H1 (cell line): ENCODE results near the gene CRHR1. TPM values are rescaled to one million over a fixed set of nuclear protein-coding genes. Genes with fewer than 3 reads are reported as not detected.

ENCODE experiments used
- CTCF ChIA-PET: fragments of 300-600 bp; sonication (Branson Sonifier 250); formaldehyde crosslinking; loops from one replicate; lab custom pipeline; 2021; ENCODE audit not compliant: partially characterized antibody; lab: Charles Lee
- POLR2A ChIA-PET: fragments of 300-600 bp; sonication (Branson Sonifier 250); formaldehyde crosslinking; loops from one replicate; lab custom pipeline; 2021; ENCODE audit warnings: inconsistent platforms; ENCODE audit not compliant: partially characterized antibody; lab: Charles Lee
- DNase-seq, 2 experiments: peaks; one replicate each; pipeline versions ENCODE4 v3.0.0 to v3.0.0-alpha.2; 2010 to 2022; ENCODE audit warnings: low spot score in 2 of 2, low read depth in 1 of 2, mixed read lengths in 1 of 2
- FAIRE-seq: peaks from 2 replicates; lab custom pipeline; 2011; peaks lifted over from hg19 to GRCh38; lab: Jason Lieb, UNC
- H2AFZ ChIP-seq: 2 replicates; pipeline ENCODE4 v1.8.1; 2012; ENCODE audit warnings: low read length, inconsistent platforms
- H2AK5ac ChIP-seq: 2 replicates; pipeline ENCODE4 v1.6.1; 2013; ENCODE audit warnings: low read depth, low read length
- H2BK120ac ChIP-seq: replicated peaks from 2 replicates; pipeline ENCODE3; 2013; ENCODE audit warnings: low read depth, low read length, inconsistent platforms
- H2BK12ac ChIP-seq: 2 replicates; pipeline ENCODE4 v1.6.1; 2013; ENCODE audit warnings: low read depth, low read length
- H2BK15ac ChIP-seq: 2 replicates; pipeline ENCODE4 v1.6.1; 2013; ENCODE audit warnings: low read length
- H2BK20ac ChIP-seq: 2 replicates; pipeline ENCODE4 v1.6.1; 2013; ENCODE audit warnings: low read length
- H2BK5ac ChIP-seq: 2 replicates; pipeline ENCODE4 v1.6.1; 2013; ENCODE audit warnings: low read depth, low read length
- H3K14ac ChIP-seq: 2 replicates; pipeline ENCODE4 v1.6.1; 2013; ENCODE audit warnings: inconsistent platforms; ENCODE audit not compliant: insufficient read length
- H3K18ac ChIP-seq: 2 replicates; pipeline ENCODE4 v1.6.1; 2013; ENCODE audit warnings: low read length; ENCODE audit errors: extremely low read depth
- H3K23ac ChIP-seq: 2 replicates; pipeline ENCODE4 v1.6.1; 2013; ENCODE audit warnings: inconsistent platforms; ENCODE audit not compliant: insufficient read length
- H3K23me2 ChIP-seq: 2 replicates; pipeline ENCODE4 v1.6.1; 2013; ENCODE audit warnings: low read depth, low read length
- H3K27ac ChIP-seq: 2 replicates; pipeline ENCODE4 v1.6.1; 2011; ENCODE audit warnings: low read depth, low read length, inconsistent platforms
- H3K27me3 ChIP-seq, 4 experiments: replicated peaks in 1 of 4; 1 replicate in 1 of 4; 2 replicates in 3 of 4; pipeline versions ENCODE4 v1.6.1 to v1.8.1; 2011 to 2013; ENCODE audit warnings: low read length in 3 of 4, mild to moderate bottlenecking in 3 of 4, inconsistent platforms in 2 of 4, mixed read lengths in 2 of 4, moderate library complexity in 1 of 4; ENCODE audit not compliant: control insufficient read depth in 3 of 4, insufficient read depth in 3 of 4; ENCODE audit errors: extremely low read depth in 1 of 4
- H3K36me3 ChIP-seq, 4 experiments: 2 replicates each; pipeline versions ENCODE4 v1.6.1 to v1.8.1; 2011 to 2013; ENCODE audit warnings: mild to moderate bottlenecking in 4 of 4, low read length in 3 of 4, moderate library complexity in 2 of 4, control low read depth in 1 of 4, inconsistent platforms in 1 of 4; ENCODE audit not compliant: insufficient read depth in 4 of 4, control insufficient read depth in 2 of 4
- H3K4ac ChIP-seq: replicated peaks from 2 replicates; pipeline ENCODE3; 2013; ENCODE audit warnings: low read length, low read depth, mixed read lengths, inconsistent platforms; ENCODE audit not compliant: insufficient read length
- H3K4me1 ChIP-seq, 4 experiments: replicated peaks in 1 of 4; 1 replicate in 1 of 4; 2 replicates in 3 of 4; pipeline versions ENCODE4 v1.6.1 to v1.8.1; 2011 to 2013; ENCODE audit warnings: low read length in 3 of 4, inconsistent platforms in 2 of 4, mixed read lengths in 1 of 4; ENCODE audit not compliant: insufficient read depth in 4 of 4, control insufficient read depth in 3 of 4
- H3K4me2 ChIP-seq, 2 experiments: 2 replicates each; pipeline versions ENCODE4 v1.6.1 to v1.8.1; 2011 to 2013; ENCODE audit warnings: low read depth in 2 of 2, low read length in 2 of 2, control low read depth in 1 of 2, inconsistent platforms in 1 of 2, mild to moderate bottlenecking in 1 of 2; ENCODE audit not compliant: insufficient read depth in 1 of 2
- H3K4me3 ChIP-seq, 4 experiments: fragments of 200-600, 300-600 bp in 1 of 4; sonication (generic), shearing (Covaris generic), sonication (Bioruptor Twin) in 1 of 4; 2 replicates each; pipeline versions ENCODE4 v1.5.1 to v1.8.1; 2011 to 2016; ENCODE audit warnings: low read length in 4 of 4, low read depth in 3 of 4, control low read depth in 2 of 4, inconsistent platforms in 2 of 4, mild to moderate bottlenecking in 2 of 4, mixed read lengths in 1 of 4, moderate library complexity in 1 of 4; ENCODE audit not compliant: insufficient read depth in 2 of 4; ENCODE audit errors: extremely low read depth in 1 of 4
- H3K56ac ChIP-seq: replicated peaks from 2 replicates; pipeline ENCODE3; 2013; ENCODE audit warnings: low read depth, mild to moderate bottlenecking, mixed read lengths, low read length, inconsistent platforms; ENCODE audit not compliant: insufficient read length
- H3K79me1 ChIP-seq: 2 replicates; pipeline ENCODE4 v1.6.1; 2013; ENCODE audit warnings: low read depth, low read length, control low read depth
- H3K79me2 ChIP-seq, 2 experiments: 2 replicates each; pipeline versions ENCODE4 v1.6.1 to v1.8.1; 2012 to 2013; ENCODE audit warnings: low read length in 2 of 2, mild to moderate bottlenecking in 2 of 2, inconsistent platforms in 1 of 2; ENCODE audit not compliant: insufficient read depth in 2 of 2, control insufficient read depth in 1 of 2
- H3K9ac ChIP-seq, 4 experiments: replicated peaks in 1 of 4; 1 replicate in 1 of 4; 2 replicates in 3 of 4; pipeline versions ENCODE4 v1.6.1 to v1.8.1; 2011 to 2013; ENCODE audit warnings: low read depth in 3 of 4, low read length in 3 of 4, control low read depth in 2 of 4, mild to moderate bottlenecking in 2 of 4, moderate library complexity in 2 of 4, inconsistent platforms in 1 of 4; ENCODE audit errors: extremely low read depth in 1 of 4
- H3K9me3 ChIP-seq, 2 experiments: 2 replicates each; pipeline versions ENCODE4 v1.6.1 to v1.8.1; 2012 to 2013; ENCODE audit warnings: mild to moderate bottlenecking in 2 of 2, moderate library complexity in 2 of 2, control low read depth in 1 of 2, inconsistent platforms in 1 of 2, low read depth in 1 of 2, low read length in 1 of 2, mixed read lengths in 1 of 2; ENCODE audit not compliant: insufficient read depth in 2 of 2
- H4K20me1 ChIP-seq, 2 experiments: replicated peaks in 1 of 2; 2 replicates each; pipeline versions ENCODE3 to v1.8.1; 2011 to 2013; ENCODE audit warnings: inconsistent platforms in 2 of 2, low read length in 2 of 2, mild to moderate bottlenecking in 1 of 2; ENCODE audit not compliant: insufficient read depth in 2 of 2, control insufficient read depth in 1 of 2
- H4K5ac ChIP-seq: 2 replicates; pipeline ENCODE4 v1.6.1; 2013; ENCODE audit warnings: low read length, low read depth, mixed read lengths, inconsistent platforms; ENCODE audit not compliant: insufficient read length
- H4K8ac ChIP-seq: 2 replicates; pipeline ENCODE4 v1.8.0; 2013; ENCODE audit warnings: mild to moderate bottlenecking, moderate library complexity, low read length, inconsistent platforms; ENCODE audit not compliant: insufficient read depth; ENCODE audit errors: extremely low read depth
- H4K91ac ChIP-seq: replicated peaks from 2 replicates; pipeline ENCODE3; 2013; ENCODE audit warnings: low read length, mixed read lengths, inconsistent platforms; ENCODE audit not compliant: insufficient read length
- GTF2F1 ChIP-seq: IDR thresholded peaks from 2 replicates; pipeline ENCODE4 v1.6.1; 2012; ENCODE audit warnings: low read depth, low read length, improper control_type of control experiment, borderline replicate concordance
- SAP30 ChIP-seq: fragments of 300-600 bp; sonication (generic); IDR thresholded peaks from 2 replicates; pipeline ENCODE4 v1.7.1; 2012; ENCODE audit warnings: low read length, moderate library complexity, mild to moderate bottlenecking, inconsistent platforms; ENCODE audit not compliant: insufficient read depth, insufficient replicate concordance
- SP4 ChIP-seq: IDR thresholded peaks from 2 replicates; pipeline ENCODE4 v1.6.1; 2012; ENCODE audit warnings: low read length, inconsistent platforms
- SUZ12 ChIP-seq: fragments of 200-600 bp; sonication (generic); IDR thresholded peaks from 2 replicates; pipeline ENCODE4 v1.6.1; 2012; ENCODE audit warnings: mild to moderate bottlenecking, inconsistent platforms, low read length, moderate library complexity, mixed read lengths
- WGBS, 2 experiments: shearing (Covaris generic) in 1 of 2; methylation state at CpG; one replicate each; pipeline versions ENCODE4 v1.1.6 to v1.1.7; 2013 to 2015; ENCODE audit warnings: low lambda C conversion rate in 2 of 2, mixed read lengths in 2 of 2, inconsistent platforms in 1 of 2, low coverage in 1 of 2, missing lambda C conversion rate in 1 of 2; ENCODE audit not compliant: insufficient replicate concordance in 2 of 2, insufficient coverage in 1 of 2, insufficient read length in 1 of 2; ENCODE audit errors: extremely low coverage in 1 of 2, missing lambda C conversion rate in 1 of 2; 5-methylcytosine and 5-hydroxymethylcytosine counted together
- polyA plus RNA-seq, 7 experiments: library from polyadenylated mRNA; depleted of rRNA in 3 of 7; stranded (reverse) in 5 of 7; unstranded in 2 of 7; fragments of >200 nt in 5 of 7; fragments of 200-250 nt in 2 of 7; gene quantifications; 1 replicate in 5 of 7; 2 replicates in 1 of 7; 4 replicates in 1 of 7; pipeline versions ENCODE4 v1.2.1 to v1.2.3, GENCODE V29; 2011 to 2013; ENCODE audit warnings: missing spikeins in 2 of 7, mixed read lengths in 2 of 7
- total RNA-seq: library from RNA; stranded (reverse); fragmentation: NEBNext Ultra II Directional; extraction: Animal tissue kit (Norgen Biotek cat#: 25700); gene quantifications from 2 replicates; pipeline ENCODE4 v1.2.1, GENCODE V29; 2021
- TF ChIP-seq, protein P1 (sequence below): IDR thresholded peaks from 2 replicates; pipeline ENCODE4 v1.6.1; 2012; ENCODE audit warnings: inconsistent platforms

CRHR1 gene
- total and polyA plus RNA-seq, 2 of the 8 experiments (the other 6 are each of a cell fraction or from before 2014, with no cell fraction given): 0.56 to 1.7 TPM

DNA sequence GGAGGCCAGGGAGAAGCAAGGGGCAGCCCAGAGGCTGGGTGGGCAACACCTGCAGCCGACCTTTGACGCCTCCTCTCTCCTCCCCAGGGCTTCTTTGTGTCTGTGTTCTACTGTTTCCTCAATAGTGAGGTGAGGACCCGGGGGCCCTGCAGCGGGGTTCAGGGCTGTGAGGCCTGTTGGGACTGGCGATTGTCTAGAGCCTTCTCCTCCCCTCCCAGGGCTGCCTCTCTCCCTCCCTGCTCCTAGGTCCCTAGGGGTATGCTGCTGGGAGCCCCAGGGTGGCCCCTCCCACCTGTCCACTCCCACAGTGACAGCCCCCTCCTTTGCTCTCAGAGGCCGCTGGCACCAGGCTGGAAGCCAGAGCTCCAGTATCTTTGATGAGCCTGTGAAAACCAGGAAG lies 49.8 kb downstream of the CRHR1 start:
- no peak overlapping the region for H4K5ac ChIP-seq
- WGBS, 2 experiments: 76% methylated on average over 5 of the region's 6 CpGs; no CpG with 5 or more reads in 1 of the 2 experiments
- no peak overlapping the region for H3K23ac ChIP-seq
- H3K4me1 ChIP-seq: peaks cover 0 to 2% (median 2%) of the 10 kb centered on the region in 4 experiments; a peak in 2 of 7 replicates
- H3K4me2 ChIP-seq: no peak overlapping the region
- H2BK20ac ChIP-seq: no peak overlapping the region
- POLR2A ChIA-PET: interaction anchor here (0.7 kb wide), 1 partner anchor 433 kb away, joined by 3 read pairs; no protein-coding TSS in a partner anchor
- TF ChIP-seq, protein P1, sequence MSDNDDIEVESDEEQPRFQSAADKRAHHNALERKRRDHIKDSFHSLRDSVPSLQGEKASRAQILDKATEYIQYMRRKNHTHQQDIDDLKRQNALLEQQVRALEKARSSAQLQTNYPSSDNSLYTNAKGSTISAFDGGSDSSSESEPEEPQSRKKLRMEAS: no peak
- TF ChIP-seq SAP30: no peak
- no peak for TF ChIP-seq SUZ12
- TF ChIP-seq GTF2F1: no peak
- TF ChIP-seq SP4: no peak
- H3K27ac ChIP-seq: no peak overlapping the region; the same call in 1 of the 2 replicates
- no peak overlapping the region for H2BK5ac ChIP-seq
- H3K23me2 ChIP-seq: no peaks in the 10 kb centered on the region
- no peaks in the 10 kb centered on the region for H3K79me1 ChIP-seq
- H2BK15ac ChIP-seq: no peak overlapping the region
- no peak overlapping the region for H3K56ac ChIP-seq
- CTCF ChIA-PET: interaction anchor here (0.6 to 11.9 kb wide), 10 partner anchors 10 to 192 kb away, joined by 3 to 137 read pairs (median 4); no protein-coding TSS in a partner anchor
- DNase-seq: no peak
- no peak overlapping the region for H3K18ac ChIP-seq
- H3K27me3 ChIP-seq: no peaks in the 10 kb centered on the region
- no peak for FAIRE-seq
- H3K9ac ChIP-seq: no peak overlapping the region
- H4K8ac ChIP-seq: no peak overlapping the region
- H3K9me3 ChIP-seq: no peaks in the 10 kb centered on the region
- H3K14ac ChIP-seq: no peak overlapping the region
- no peak overlapping the region for H2AFZ ChIP-seq
- no peak overlapping the region for H3K4me3 ChIP-seq
- no peaks in the 10 kb centered on the region for H3K36me3 ChIP-seq
- no peak overlapping the region for H3K4ac ChIP-seq
- H4K91ac ChIP-seq: no peak overlapping the region
- no peaks in the 10 kb centered on the region for H3K79me2 ChIP-seq
- no peak overlapping the region for H2AK5ac ChIP-seq
- H2BK12ac ChIP-seq: no peak overlapping the region
- H2BK120ac ChIP-seq: no peak overlapping the region
- peaks cover 0 to 2% of the 10 kb centered on the region in 2 experiments for H4K20me1 ChIP-seq
